GM18508 (cell line): Measurements from ENCODE around the gene POLR3H.

Experiments
- ATAC-seq: cut with Tn5 transposase; IDR thresholded peaks from one replicate; pipeline ENCODE4 v1.9.1; 2021; ENCODE audit warnings: moderate number of reproducible peaks; ENCODE audit not compliant: insufficient read depth, unreplicated experiment

The POLR3H gene

DNA sequence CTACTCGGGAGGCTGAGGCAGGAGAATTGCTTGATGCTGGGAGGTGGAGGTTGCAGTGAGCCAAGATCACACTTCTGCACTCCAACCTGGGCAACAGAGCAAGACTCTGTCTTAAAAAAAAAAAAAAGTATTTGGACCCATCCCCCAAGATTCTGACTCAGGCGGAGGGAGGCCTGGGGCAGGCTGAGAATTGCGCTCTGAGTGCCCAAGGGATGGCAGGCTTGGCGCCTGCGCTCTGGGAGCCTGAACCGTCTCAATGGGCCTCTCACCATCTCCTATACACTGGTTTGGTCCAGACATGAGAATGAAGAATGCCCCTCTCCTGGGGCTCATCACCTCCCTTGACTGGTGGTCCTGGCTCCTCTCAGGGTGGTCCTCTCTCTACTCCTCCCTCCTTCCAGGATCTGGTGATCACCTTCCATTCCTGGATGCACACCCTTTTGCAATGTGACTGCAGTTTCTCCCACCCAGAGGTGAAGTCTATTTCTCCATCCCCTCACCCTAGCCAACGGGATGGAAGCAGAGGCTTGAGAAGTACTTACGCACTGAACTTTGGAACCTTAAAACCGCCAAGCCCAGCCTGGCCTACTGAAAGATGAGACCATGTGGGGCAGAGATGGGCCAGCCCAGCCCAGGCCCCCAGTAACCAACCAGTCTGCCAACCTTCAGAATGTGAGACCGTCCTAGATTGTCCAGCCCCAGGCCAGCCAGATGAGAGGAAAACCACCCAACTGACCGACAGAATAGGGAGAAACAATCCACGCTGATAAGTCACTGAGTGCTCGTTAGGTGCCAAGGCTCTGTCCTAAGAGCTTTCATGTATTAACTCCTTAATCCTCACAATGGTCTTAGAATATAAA is 4.9 kb downstream of the POLR3H start:
- ATAC-seq, result no peak

- no peak for ATAC-seq
Measured at GRCh38 chr22:41538583-41538982, 5.7 kb downstream of the POLR3H start.

DNA sequence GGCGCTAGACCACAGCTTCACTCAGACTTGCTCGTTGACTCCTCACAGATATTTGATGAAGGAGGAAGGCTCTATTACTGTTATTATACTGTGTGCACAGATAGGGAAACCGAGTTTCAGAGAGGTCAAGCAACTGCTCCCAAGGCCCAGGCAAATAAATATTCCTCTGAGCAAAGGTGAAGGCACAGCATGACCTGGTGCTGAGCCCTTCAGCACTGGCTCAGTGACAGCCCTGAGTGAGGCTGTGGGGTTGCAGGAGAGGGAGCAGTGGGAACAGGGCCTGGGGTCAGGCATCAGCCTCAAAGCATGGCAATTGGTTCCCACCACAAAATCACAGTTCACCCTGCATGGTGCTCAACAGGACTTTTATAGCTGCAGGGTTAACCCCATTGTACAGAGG is 7.1 kb downstream of the POLR3H start:
- ATAC-seq, result no peak

GRCh38 chr22:41535244-41535643 is 9.0 kb downstream of the POLR3H start:
- no peak for ATAC-seq

- ATAC-seq, result no peak
Measured at GRCh38 chr22:41534219-41534618, 10.1 kb downstream of the POLR3H start.

- no peak for ATAC-seq
Measured at GRCh38 chr22:41532908-41533825, 11.1 kb downstream of the POLR3H start.

DNA sequence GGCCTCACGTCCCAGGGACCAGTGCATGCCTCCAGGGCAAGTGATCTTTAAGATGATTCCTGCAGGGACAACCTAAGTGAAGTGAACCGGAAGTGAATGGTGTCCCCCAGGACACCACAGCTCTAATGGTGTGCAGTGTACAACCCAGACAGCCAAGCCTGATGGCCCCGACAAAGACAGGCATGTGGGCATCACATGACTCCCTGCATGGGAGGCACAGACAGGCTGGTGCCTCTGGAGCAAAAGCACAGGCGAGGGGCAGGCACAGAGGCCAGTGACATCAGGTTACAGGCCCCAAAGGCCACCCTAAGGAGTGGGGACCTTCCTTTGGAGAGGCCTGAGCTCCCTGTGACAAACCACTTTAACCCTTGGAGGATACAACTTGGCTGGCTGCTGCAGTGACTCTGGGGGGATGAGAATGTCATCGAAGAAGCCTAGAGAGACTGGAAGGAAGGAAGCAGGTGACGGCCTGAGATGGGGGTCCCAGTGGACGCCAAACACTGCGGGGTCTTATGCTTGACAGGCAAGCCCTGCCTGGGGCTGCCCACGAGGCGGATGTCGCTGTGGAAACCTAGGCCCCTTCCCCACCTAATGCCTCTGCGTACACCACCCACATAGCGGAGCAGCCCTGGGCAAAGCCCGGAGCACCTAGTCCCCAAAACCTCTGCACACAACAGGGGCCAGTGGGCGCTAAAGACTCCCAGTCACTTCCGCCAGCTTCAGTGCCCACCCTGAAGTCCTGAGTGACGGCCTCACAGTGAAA is 12.4 kb downstream of the POLR3H start:
- no peak for ATAC-seq

DNA sequence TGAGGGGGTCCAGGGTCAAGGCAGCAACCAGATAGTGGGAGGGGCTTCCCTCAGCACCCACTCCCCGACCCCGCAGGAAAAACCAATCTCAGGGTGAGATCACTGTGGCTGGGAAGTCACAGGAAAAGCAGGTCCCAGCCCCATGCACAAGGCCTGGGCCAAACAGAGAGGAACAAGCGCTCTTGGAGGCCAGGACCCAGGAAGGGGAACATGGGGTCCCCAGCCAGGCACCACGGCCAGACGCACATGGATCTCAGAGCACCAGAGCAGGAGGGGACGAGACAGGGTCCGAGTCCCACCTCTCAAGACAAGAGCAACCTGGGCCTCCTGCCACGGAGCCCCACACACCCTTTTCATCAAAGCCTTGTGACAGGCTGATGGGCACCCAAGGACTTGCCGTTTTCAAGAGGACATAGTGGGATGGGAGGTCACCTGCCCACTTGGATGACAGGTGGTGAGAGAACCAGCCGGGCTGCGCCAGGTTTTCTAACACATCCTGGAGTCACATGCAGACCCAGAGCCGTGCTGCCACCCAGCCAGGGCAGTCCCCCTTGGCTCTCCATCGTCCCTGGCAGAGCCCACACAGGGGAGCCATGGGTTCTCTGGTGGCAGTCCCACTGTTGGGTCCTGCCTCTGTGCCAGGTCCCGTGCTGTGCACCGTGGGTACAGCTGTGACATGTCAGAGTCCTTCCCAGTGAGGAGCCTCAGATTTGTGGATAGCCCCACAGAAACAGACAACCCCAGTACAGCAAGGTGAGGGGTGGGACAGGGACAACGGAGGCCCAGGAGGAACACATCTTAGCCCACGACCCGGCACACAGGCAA is 13.2 kb downstream of the POLR3H start:
- no peak for ATAC-seq

- no peak for ATAC-seq
Measured at GRCh38 chr22:41528938-41529561, 15.2 kb downstream of the POLR3H start.

DNA sequence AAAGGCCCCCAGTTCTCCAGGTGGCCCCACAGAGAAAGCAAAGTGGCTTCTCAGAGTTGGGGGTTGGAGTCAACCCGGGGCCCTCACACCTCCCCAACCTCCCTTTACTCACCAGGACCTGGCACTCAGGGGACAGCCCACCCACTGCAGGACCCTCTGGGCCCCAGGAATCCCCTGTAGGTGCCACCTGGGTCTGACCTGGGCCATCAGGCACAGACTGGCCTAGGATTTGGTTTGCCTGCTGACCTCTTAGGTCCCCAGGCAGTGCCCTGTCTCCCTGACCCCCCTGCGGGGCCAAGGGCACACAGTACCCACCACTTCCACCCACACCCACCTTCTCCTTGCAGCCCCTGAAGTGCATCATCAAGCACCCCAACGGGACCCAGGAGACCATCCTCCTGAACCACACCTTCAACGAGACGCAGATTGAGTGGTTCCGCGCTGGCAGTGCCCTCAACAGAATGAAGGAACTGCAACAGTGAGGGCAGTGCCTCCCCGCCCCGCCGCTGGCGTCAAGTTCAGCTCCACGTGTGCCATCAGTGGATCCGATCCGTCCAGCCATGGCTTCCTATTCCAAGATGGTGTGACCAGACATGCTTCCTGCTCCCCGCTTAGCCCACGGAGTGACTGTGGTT is 16.0 kb downstream of the POLR3H start:
- no peak for ATAC-seq

DNA sequence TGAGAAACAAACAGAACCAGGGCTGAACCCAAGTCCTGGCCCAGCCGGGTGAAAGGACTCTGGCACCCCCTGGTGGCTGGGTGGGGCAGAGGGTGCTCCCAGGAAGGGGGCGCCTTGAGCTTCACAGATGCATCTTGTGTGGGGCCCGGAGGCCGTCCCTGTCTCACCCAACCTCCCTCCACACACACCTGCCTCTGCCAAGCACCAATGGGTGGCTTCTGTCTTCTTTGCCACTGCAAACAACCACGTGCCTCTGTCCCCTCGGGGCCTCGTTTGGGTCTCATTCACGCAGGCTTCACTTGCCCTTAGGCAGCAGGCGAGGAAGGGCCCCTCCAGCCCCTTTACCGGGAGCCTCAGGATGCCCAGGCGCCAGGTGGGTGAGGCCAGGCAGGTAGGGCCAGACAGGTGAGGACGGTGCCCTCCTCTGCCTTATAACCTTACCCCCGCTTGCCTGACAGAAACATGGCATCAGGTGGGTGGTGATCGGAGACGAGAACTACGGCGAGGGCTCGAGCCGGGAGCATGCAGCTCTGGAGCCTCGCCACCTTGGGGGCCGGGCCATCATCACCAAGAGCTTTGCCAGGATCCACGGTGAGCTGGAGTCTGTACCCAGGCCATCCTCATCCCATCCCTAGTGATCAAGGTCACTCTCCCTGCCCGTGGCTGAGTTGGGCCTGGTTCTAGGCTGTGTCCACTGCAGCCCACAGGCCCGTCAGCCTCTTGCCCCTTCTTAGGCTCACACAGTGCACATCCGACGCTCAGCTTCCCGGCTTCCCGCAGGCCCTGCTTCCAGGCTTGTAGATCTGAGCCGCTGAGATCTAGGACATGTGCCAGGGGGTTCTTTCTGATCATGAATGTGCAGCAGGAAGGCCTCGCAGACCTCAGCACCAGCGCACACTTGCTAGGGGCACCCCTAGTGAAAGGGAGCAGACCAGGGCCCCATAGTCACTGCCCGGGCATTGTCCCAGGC is 17.2 kb downstream of the POLR3H start:
- ATAC-seq, result no peak

- no peak for ATAC-seq
Measured at GRCh38 chr22:41526226-41526829, 17.9 kb downstream of the POLR3H start.

DNA sequence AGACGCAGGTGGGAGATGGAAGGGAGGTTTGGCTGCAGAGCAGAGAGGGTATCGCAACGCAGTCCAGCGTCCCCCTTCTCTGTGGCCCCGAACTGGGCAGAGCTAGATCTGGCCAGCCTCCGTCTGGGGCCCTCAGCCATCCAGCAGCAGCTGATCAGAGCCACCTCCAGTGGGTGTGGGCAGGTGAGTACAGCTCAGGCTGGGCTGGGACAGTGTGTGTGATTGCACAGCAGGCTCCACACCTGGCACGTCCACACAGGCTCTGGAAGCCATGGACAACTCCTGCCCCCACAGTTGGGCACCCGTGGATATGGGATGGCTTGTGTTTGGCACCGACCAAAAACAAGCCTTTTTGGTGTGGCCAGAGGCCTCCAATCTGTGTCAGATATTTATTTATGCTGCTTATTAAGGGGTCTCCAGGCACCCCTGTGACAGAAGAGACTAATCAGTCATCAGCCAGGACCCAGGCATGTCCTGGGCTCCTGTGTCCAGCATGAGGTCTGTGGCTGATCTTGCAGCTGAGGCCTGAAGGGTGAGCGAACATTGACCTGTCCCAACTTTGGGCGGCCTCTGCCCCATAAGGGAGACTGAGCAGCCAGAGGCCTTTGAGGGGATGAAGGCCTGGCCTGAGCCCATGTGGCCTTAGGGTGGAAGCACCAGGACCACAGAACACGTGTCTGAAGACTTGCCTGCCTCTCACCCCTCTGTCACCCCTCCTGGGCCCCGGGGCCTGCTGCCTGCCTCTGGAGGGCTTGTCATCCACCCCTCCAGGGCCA is 18.6 kb downstream of the POLR3H start:
- ATAC-seq, result no peak

DNA sequence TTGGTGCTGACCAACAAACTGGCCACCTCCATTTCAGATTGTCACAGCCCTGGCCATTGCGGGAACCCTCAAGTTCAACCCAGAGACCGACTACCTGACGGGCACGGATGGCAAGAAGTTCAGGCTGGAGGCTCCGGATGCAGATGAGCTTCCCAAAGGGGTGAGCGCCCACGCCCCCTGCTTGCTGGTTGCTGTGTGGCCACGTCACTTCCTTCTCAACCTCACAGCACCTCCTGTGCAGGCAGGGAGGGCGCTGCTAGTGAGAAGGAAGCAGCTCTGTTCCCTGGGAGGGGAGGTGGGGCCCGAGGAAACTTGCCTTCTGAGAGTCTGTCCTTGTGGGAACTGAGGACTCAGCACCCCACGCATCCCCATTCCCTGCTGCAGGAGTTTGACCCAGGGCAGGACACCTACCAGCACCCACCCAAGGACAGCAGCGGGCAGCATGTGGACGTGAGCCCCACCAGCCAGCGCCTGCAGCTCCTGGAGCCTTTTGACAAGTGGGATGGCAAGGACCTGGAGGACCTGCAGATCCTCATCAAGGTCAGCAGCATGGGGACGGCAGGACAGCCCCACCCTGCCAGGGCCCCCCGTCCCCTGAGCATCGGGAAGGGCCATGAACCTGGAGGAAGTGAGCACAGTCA is 19.3 kb downstream of the POLR3H start:
- no peak for ATAC-seq

DNA sequence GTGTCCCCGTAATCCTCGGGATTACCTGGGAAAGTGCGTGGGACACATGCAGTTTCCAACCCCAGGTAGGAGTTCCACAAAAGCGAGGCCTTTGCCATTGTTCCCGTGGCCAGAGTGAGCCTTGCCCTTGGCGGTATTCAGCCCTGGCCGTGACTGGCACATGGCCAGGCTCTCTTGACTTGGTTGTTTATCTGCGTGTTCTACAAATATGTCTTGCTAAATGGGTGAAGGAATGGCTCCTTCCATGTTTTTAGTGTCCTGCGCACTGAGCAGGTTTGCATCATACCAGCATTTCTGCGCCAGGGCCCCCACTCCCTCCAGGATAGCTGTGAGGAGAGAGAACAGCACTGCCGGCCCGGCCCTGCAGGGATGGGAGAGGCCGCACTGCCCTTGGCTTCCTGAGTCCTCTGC is 20.0 kb downstream of the POLR3H start:
- no peak for ATAC-seq
